ENCODE measurements around the gene ZNF669.
"Not testable (repeated sequence)": the region's sequence is repeated elsewhere in the genome, so short reads cannot be mapped to it uniquely, and the experiment has no call there.

The ZNF669 gene

GRCh38 chr1:247103859-247104591 lies at the start of gene ZNF669:
Gene ZNF669, minus strand, starts transcription at chr1:247104356. Its CDS starts 157 bp downstream, at chr1:247104199.
- DNase-seq (ENCODE audit: low read depth) = peak; percentile 80

DNA sequence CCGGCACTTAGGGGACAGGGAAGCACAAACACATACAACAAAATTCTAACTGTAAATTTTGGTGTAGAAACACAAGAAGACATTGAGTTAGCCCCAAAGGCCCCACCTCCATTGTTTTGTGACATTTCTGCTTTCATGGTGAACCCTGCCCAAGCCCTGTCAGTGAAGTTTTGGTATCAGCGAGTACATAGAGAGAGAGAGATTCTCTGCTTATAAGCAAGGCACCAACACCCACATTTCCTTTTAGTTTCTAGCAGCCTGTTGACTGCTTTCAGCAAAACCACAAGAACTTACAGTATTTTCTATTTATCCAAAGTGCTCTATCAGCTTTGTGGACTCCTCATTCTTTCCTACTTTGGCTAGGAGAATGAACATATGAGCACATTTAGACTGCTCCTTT lies 43.6 kb upstream of the ZNF669 start:
- DNase-seq (ENCODE audit: low read depth) = no peak

- DNase-seq (ENCODE audit: low read depth) = not testable (repeated sequence)
Observed at GRCh38 chr1:247147120-247147519, 43.0 kb upstream of the ZNF669 start.

DNA sequence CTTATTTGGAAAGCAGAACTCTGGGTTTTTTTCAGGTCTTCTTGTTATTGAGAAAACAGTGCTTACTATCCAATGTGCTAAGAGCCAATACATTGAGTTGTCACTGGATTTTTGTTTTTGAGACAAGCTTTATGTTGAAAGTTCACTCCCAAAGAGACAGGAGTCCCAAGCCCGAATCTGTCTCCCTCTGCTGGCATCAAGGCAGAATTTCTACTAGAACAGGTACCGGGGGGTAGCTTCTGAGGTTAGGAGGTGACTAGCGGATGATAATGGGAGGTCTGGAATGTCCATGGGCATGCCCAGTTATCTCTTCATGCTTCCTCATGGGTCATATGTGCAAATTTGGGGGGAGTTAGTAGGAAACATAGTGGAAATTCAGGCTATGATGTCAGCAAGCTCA lies 42.5 kb upstream of the ZNF669 start:
- no peak for DNase-seq (ENCODE audit: low read depth)

DNA sequence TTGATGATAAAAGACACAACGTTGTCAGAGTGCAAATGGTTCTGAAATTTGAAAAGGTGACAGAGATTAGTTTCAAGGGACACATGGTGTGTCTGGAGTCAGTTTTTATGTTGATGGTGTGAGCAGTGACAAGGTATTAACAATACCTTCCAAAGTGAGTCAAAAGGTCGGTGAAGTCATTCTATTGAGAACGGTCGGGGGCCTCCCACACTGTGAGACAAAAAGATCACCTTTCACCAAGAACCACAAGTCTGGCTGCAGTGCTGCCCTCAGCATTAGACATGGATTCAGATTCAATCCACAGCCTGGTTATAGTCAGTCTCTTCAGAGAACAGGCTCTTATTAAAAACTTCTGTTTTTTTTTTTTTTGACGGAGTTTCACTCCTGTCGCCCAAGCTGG lies 41.1 kb upstream of the ZNF669 start:
- no peak for DNase-seq (ENCODE audit: low read depth)

DNA sequence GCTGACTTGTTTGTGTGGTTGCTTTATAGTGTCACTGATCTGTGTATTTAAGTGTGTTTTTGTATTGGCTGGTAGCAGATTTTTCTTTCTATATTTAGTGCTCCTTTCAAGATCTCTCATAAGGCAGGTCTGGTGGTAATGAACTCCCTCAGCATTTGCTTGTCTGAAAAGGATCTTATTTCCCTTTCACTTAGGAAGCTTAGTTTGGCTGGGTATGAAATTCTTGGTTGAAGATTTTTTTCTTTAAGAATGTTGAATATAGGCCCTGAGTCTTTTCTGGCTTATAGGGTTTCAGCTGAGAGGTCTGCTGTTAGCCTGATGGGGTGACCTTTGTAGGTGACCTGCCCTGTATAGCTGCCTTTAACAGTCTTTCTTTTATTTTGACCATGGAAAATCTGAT lies 35.4 kb upstream of the ZNF669 start:
- not testable (repeated sequence) for DNase-seq (ENCODE audit: low read depth)

- no peak for DNase-seq (ENCODE audit: low read depth)
Observed at GRCh38 chr1:247131236-247131635, 27.1 kb upstream of the ZNF669 start.

DNA sequence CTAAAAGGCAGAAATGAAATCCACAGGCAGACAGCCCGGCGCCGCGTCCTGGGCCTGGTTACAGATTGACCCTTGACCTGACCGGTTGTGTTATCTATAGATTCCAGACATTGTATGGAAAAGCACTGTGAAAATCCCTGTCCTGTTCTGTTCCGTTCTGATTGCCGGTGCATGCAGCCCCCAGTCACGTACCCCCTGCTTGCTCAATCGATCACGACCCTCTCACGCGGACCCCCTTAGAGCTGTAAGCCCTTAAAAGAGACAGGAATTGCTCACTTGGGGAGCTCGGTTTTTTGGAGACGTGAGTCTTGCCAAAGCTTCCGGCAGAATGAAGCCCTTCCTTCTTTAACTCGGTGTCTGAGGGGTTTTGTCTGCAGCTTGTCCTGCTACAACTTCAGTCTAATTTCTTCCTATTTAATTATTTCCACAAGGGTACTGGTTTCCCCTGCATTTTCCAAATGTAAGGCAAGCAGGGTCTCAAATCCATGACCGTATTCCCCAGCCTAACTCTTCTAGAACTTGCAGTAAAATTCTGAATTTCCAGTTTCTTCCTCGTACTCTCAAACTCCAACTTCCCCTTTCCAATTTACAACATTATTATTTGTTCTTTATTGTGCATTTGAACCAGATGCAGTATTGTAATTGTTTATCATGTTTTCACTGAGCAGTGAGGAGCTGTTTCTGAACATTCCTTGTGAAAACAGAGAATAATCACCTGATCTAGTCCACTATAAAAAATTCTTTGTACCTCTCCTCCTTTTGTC lies 23.5 kb upstream of the ZNF669 start:
- not testable (repeated sequence) for DNase-seq (ENCODE audit: low read depth)

DNA sequence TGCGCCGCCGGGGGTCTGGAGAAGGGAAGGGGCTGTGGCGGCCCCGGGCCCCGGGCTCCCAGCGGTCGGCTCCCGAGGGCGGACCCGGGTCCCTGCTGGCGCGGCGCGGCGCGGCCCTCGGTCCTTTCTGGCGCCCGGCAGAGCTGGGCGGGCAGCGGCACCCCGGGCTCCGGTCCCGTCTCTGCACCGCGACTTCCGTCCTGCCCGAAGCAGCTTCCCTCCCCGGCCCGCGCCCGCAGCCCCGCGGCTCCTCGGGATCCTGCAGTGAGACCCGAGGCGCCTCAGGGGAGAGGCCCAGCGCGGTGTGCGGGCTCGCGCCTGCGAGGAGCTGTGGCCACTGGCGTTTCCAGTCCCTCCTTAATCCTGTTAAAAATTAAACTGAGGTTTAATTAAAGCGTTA lies 22.4 kb upstream of the ZNF669 start:
- DNase-seq (ENCODE audit: low read depth) = not testable (repeated sequence)

DNA sequence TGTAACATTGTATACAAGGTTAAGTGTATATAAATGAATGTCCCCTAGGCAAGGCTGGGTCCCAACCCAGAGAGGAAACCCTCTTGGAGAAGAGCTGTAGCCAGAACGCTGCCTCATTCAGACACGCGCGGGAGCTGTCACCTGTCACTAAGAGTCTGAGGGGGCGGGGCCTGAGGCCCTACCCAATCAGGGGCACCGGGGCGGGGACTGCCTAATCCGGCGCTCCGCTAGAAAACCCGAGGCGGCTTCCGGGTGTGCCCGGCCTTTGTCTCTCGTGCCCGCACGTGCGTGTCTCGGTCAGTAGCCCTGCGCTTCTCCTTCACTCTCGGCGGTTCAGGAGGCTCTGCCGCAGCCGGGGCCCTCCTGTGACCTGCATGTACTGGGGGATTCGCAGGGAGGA lies 22.0 kb upstream of the ZNF669 start:
- DNase-seq (ENCODE audit: low read depth) = not testable (repeated sequence)

DNA sequence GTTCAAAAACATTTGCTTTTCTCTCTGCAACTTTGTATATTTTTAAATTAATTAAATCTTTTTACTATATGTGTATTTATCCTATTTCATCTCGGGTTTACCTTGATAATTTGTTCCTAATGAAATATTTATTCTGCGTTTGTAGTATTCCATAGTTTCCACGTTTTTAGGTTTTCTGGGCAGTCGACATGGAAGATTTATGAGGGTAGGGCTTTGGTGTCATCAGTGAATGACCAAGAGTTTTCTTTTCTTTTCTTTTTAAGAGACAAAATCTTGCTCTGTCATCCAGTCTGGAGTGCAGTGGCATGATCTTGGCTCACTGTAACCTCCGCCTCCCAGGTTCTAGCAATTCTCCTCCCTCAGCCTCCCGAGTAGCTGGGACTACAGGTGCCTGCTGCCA lies 17.2 kb upstream of the ZNF669 start:
- DNase-seq (ENCODE audit: low read depth) = no peak

DNA sequence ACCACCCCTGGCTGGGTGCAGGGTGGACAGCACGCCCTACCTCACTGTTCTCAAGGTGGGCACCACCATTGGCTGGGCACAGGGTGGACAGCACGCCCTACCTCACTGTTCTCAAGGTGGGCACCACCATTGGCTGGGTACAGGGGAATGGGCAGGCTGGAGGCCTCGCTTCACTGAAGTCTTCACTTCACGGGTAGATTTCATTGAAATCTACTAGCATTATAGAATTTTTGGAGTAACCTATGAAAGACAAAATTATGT lies 16.2 kb upstream of the ZNF669 start:
- not testable (repeated sequence) for DNase-seq (ENCODE audit: low read depth)

DNA sequence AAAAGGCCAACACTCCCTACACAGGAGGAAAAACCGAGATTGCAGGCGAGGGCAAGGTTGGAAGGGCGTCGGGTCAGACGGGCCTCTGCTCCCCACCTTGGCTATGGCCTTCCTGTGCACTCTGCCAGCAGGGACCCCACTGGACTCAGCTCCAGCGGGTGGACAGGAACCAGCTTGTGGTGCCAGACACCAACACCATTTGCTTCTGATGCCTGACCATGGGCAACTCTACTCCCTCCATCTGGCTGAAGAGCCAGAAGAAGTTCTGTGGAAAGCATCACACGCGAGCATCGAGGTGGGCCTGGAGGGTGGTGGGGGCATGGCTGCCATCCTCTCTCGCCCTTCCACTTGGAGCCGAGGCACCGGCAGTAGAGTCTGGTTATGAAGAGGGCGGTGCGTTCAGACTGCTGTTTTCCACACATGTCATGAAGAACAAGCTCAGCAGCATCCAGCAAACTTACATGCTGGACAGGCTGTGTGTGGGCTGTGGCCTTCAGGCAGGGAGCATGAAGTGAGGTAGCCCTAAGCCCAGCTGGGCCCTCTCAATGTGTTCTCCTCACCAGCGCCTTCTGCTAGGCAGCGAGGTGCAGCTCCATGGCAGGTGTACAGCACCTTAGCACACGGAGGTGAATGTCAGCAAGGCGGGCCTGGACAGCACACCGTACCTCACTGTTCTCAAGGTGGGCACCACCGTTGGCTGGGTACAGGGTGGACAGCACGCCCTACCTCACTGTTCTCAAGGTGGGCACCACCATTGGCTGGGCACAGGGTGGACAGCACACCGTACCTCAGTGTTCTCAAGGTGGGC lies 15.6 kb upstream of the ZNF669 start:
- DNase-seq (ENCODE audit: low read depth) = no peak

GRCh38 chr1:247118946-247119446 lies 14.8 kb upstream of the ZNF669 start:
- DNase-seq (ENCODE audit: low read depth) = no peak

DNA sequence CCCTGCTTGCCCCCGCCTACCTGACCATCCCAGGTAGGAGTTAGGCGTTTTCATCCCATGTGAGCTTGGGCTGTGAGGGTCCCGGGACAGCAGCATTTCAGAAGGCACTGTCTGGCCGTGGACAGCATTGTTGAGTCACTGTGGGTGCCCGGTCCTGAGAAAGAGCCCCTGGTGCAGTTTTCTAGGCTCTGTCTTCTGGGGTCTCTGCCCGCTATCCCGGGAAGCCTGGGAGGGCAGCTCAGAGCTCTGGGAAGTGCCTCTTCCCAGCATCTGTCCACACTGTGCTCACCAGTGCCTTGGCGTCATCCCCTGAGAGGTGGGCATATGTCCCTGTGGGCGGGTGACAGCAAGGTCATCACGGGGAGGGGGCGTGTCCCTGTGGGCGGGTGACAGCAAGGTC lies 11.4 kb upstream of the ZNF669 start:
- no peak for DNase-seq (ENCODE audit: low read depth)

DNA sequence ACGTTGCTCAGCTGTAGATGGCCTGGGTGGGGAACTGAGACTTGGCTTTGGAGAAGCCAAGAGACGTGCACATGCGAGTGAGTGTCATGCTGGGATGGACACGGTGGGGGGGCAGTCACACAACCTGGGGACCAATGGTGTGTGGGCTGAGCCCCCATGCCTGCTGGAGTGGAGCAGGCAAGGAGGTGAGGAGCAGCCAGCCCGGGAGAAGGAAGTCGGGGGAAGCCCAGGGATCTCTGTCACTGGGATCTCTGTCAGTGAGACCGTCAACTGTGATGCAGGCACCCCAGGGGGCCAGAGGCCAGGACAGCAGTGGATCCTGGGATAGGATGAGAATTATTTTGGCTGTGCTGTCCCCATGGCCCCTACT lies 11.0 kb upstream of the ZNF669 start:
- DNase-seq (ENCODE audit: low read depth) = no peak

GRCh38 chr1:247114351-247115140 lies 10.4 kb upstream of the ZNF669 start:
- no peak for DNase-seq (ENCODE audit: low read depth)

GRCh38 chr1:247113733-247114271 lies 9.6 kb upstream of the ZNF669 start:
- no peak for DNase-seq (ENCODE audit: low read depth)

GRCh38 chr1:247113094-247113497 lies 8.9 kb upstream of the ZNF669 start:
- DNase-seq (ENCODE audit: low read depth) = no peak

- DNase-seq (ENCODE audit: low read depth) = no peak
Observed at GRCh38 chr1:247112479-247112781, 8.3 kb upstream of the ZNF669 start.

- no peak for DNase-seq (ENCODE audit: low read depth)
Observed at GRCh38 chr1:247111700-247112478, 7.7 kb upstream of the ZNF669 start.

All from stimulated activated CD8-positive, alpha-beta memory T cell treated with anti-CD3 and anti-CD28 coated beads, Interleukin-15, amount 100 ng/mL, for 1 hour (primary cell).